ENCODE data around the gene ODAD3.

DNA sequence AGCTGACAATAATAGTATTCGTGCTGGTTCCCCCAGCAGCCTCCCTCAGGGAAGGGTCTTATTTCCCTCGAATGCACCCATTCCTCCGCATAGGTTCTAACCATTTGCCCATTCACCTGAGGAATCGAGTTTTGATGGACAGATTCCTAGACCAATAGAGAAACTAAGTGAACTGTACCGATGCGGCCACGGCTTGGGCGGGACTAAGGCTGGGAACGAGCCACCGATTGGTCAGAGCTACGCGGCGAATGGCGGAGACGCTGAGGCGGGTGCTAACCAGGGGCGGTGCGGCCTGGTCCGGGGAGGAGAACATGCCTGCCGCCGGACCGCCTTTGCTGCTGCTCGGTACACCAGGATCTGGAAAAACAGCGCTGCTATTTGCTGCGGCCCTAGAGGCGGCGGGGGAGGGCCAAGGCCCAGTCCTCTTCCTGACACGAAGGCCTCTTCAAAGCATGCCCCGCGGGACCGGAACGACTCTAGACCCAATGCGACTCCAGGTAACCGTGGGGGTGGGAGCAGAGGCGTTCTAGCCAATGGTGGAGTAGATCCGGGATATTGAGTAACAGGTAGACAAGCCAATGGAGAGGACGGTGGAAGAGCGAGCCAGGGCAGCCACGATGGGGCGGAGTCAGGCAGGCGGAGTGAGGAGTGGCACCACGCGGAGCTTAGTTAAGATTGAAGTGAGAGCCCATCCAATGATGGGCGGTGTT, 60.3 kb downstream of the ODAD3 start, which contains the start of gene SWSAP1:
- TF ChIP-seq EZH2phosphoT487 (IDR thresholded peaks at IDR 0.05; ENCODE audit: insufficient read depth, low read depth) (no peak), EZH2 (IDR thresholded peaks at IDR 0.05; ENCODE audit: insufficient read depth, poor library complexity, severe bottlenecking) (no peak)
